Ovary (tissue), 9 donors: ENCODE data around the gene CNOT10. TPM values are rescaled to one million over a fixed set of nuclear protein-coding genes. Genes with fewer than 3 reads are reported as not detected.
"Not testable (repeated sequence)": the region's sequence is repeated elsewhere in the genome, so short reads cannot be mapped to it uniquely, and the experiment has no call there.

Source experiments
- DNase-seq, 5 donors: peaks; one replicate each; pipeline ENCODE4 v3.0.0-alpha.2; 2019 to 2020
- H3K27ac ChIP-seq, 2 donors: fragments of 200-600 bp; one replicate each; pipeline versions ENCODE4 v1.5.1 to v1.8.0; 2019 to 2022
- H3K27me3 ChIP-seq: fragments of 200-600 bp; one replicate; pipeline ENCODE4 v1.8.0; 2022
- H3K36me3 ChIP-seq: fragments of 200-600 bp; sonication (generic); one replicate; pipeline ENCODE4 v1.5.1; 2019
- H3K4me1 ChIP-seq: one replicate; pipeline ENCODE4 v1.8.1; 2013; ENCODE audit warnings: mild to moderate bottlenecking, moderate library complexity; ENCODE audit not compliant: insufficient read depth
- H3K4me3 ChIP-seq: fragments of 200-600 bp; sonication (generic); one replicate; pipeline ENCODE4 v1.5.1; 2017
- H3K9me3 ChIP-seq, 2 donors: fragments of 200-600 bp in 1 of 2; sonication (generic) in 1 of 2; one replicate each; pipeline versions ENCODE4 v1.5.1 to v1.8.1; 2013 to 2019; ENCODE audit warnings: mild to moderate bottlenecking in 1 of 2, moderate library complexity in 1 of 2
- CTCF ChIP-seq, 3 donors: fragments of 450-650 bp in 2 of 3; fragments of 200-600 bp in 1 of 3; IDR thresholded peaks; one replicate each; pipeline versions ENCODE4 v1.5.1 to v1.8.0; 2016 to 2022; ENCODE audit warnings: antibody characterized with exemption in 3 of 3, mild to moderate bottlenecking in 1 of 3
- EP300 ChIP-seq: sonication (generic); formaldehyde crosslinking; IDR thresholded peaks from one replicate; pipeline ENCODE4 v1.6.1; 2017; ENCODE audit warnings: antibody characterized with exemption
- POLR2A ChIP-seq: fragments of 450-650 bp; IDR thresholded peaks from one replicate; pipeline ENCODE4 v1.6.1; 2017; ENCODE audit warnings: antibody characterized with exemption, mild to moderate bottlenecking, moderate library complexity
- WGBS, 3 donors: extraction: QIAGEN DNeasy Blood & Tissue Kit in 1 of 3; methylation state at CpG; one replicate each; pipeline versions ENCODE4 v1.1.5 to v1.1.7; 2013 to 2017; 5-methylcytosine and 5-hydroxymethylcytosine counted together
- intact Hi-C, 4 donors: fragments of 100-400 bp; cut with DNase I; formaldehyde crosslinking; loops; one replicate each; pipeline versions ENCODE4 v1.11.0 to v1.15.1; 2022 to 2023
- polyA plus RNA-seq, 2 donors: library from polyadenylated mRNA; stranded (reverse); fragments of 200-250 nt in 1 of 2; fragments of 350-450 nt in 1 of 2; fragmentation: Illumina TruSeq in 1 of 2; extraction: RNeasy Lipid Tissue Mini Kit (QIAGEN cat#74804) in 1 of 2; gene quantifications; one replicate each; pipeline ENCODE4 v1.2.3, GENCODE V29; 2013 to 2014
- total RNA-seq, 7 donors: library from RNA; depleted of rRNA in 2 of 7; stranded (reverse); fragments of >200 nt in 2 of 7; fragmentation: NEBNext Ultra II Directional in 3 of 7; extraction: Animal tissue kit (Norgen Biotek cat#: 25700) in 3 of 7; gene quantifications; one replicate each; pipeline versions ENCODE4 v1.1.0 to v1.2.4, GENCODE V29; 2016 to 2023
- donor health status: DM: no; HTN: no; CAD: no; lungs with moderate emphysema.
- donor health status: DM: no; HTN: no; CAD: no.
- donor health status: Bipolar disorder and iron deficiency.
- donor health status: DM: yes; HTN: yes; CAD: no.
- donor health status: DM: no; HTN: no; CAD: no.
- donor health status: DM: yes; HTN: yes; CAD: no.

The CNOT10 gene
- total and polyA plus RNA-seq, 9 donors: 12.3 to 38.9 (median 24.1) TPM

GRCh38 chr3:32781211-32781968, 96.4 kb downstream of the CNOT10 start:
- H3K27ac ChIP-seq: no peak overlapping the region
- H3K4me1 ChIP-seq: peaks cover 2% of the 10 kb centered on the region
- H3K36me3 ChIP-seq: no peaks in the 10 kb centered on the region
- peak overlapping the region; percentile 41 for H3K4me3 ChIP-seq
- DNase-seq: peak; percentile 44 to 81 (median 65)
- no peaks in the 10 kb centered on the region for H3K9me3 ChIP-seq
- H3K27me3 ChIP-seq: no peaks in the 10 kb centered on the region
- 1 to 3% (median 2%) methylated on average over 55 to 59 of the region's 59 CpGs for WGBS, 3 donors
- TF ChIP-seq EP300 (no peak), CTCF (IDR thresholded peaks at IDR 0.05) (peak; percentile 31 to 50 (median 38)), POLR2A (no peak)
- intact Hi-C loops: loop anchor here in 1 of 4 donors (5.0 kb wide), 1 partner anchor 269 kb away; no protein-coding TSS in a partner anchor

- not testable (repeated sequence) for H3K4me1 ChIP-seq, DNase-seq, H3K4me3 ChIP-seq, H3K27me3 ChIP-seq, H3K27ac ChIP-seq, H3K9me3 ChIP-seq, H3K36me3 ChIP-seq
- intact Hi-C loops: loop anchor here in 1 of 4 donors (5.0 kb wide), 1 partner anchor 270 kb away; no protein-coding TSS in a partner anchor
- WGBS, 3 donors: 89 to 93% (median 92%) methylated on average over 9 of the region's 9 CpGs
These were observed 96.9 kb downstream of the CNOT10 start for GRCh38 chr3:32781969-32782270.

- H3K4me3 ChIP-seq: no peak overlapping the region
- no peak for TF ChIP-seq POLR2A
- no peak for TF ChIP-seq CTCF (IDR thresholded peaks at IDR 0.05)
- TF ChIP-seq EP300: no peak
- 95 to 98% (median 96%) methylated on average over 3 of the region's 3 CpGs for WGBS, 3 donors
These were observed 97.4 kb downstream of the CNOT10 start for GRCh38 chr3:32782407-32782806.

GRCh38 chr3:32791833-32792232, 106.8 kb downstream of the CNOT10 start:
- TF ChIP-seq POLR2A (no peak), CTCF (IDR thresholded peaks at IDR 0.05) (no peak), EP300 (no peak)
- Histone ChIP-seq H3K36me3 (no peaks in the 10 kb centered on the region), H3K9me3 (no peaks in the 10 kb centered on the region), H3K27ac (no peak overlapping the region), H3K4me1 (no peaks in the 10 kb centered on the region), H3K27me3 (no peaks in the 10 kb centered on the region), H3K4me3 (no peak overlapping the region)
- WGBS, 3 donors: 21 to 48% (median 26%) methylated on average over 3 of the region's 3 CpGs
- DNase-seq: no peak
- intact Hi-C loops: no loop called here

More at GRCh38 chr3:32782407-32782806, 97.4 kb downstream of the CNOT10 start:
- Histone ChIP-seq H3K36me3 (no peaks in the 10 kb centered on the region), H3K27ac (no peak overlapping the region), H3K4me1 (peaks cover 2% of the 10 kb centered on the region), H3K27me3 (no peaks in the 10 kb centered on the region), H3K9me3 (no peaks in the 10 kb centered on the region)
- no peak for DNase-seq
- intact Hi-C loops: loop anchor here in 1 of 4 donors (5.0 kb wide), 1 partner anchor 270 kb away; no protein-coding TSS in a partner anchor
